Retinal pigment epithelial cell (primary cell): ENCODE measurements around the gene B3GALT2.
A peak's percentile ranks its signal among the peaks of the same experiment; 100 is the strongest.
"Not testable (repeated sequence)": the region's sequence is repeated elsewhere in the genome, so short reads cannot be mapped to it uniquely, and the experiment has no call there.

Source experiments
- DNase-seq: peaks from one replicate; pipeline ENCODE4 v3.0.0-alpha.2; 2010; ENCODE audit warnings: low read depth
- H3K4me3 ChIP-seq: 2 replicates; pipeline ENCODE4 v1.5.1; 2011; ENCODE audit warnings: mild to moderate bottlenecking, low read length, control low read depth, moderate library complexity
- CTCF ChIP-seq: conservative IDR thresholded peaks from 2 replicates; pipeline ENCODE4 v1.5.1; 2011; ENCODE audit warnings: low read depth, low read length, control low read depth, inconsistent platforms

The B3GALT2 gene

GRCh38 chr1:193192586-193192985 is 6.2 kb upstream of the B3GALT2 start:
- DNase-seq: no peak
- no peak for TF ChIP-seq CTCF
- H3K4me3 ChIP-seq: no peak overlapping the region

- TF ChIP-seq CTCF: peak; percentile 31
- no peak for DNase-seq
- no peak overlapping the region for H3K4me3 ChIP-seq
Measured at GRCh38 chr1:193190096-193190744, 3.8 kb upstream of the B3GALT2 start.

- no peak for TF ChIP-seq CTCF
- H3K4me3 ChIP-seq: no peak overlapping the region
- DNase-seq: no peak
Measured at GRCh38 chr1:193189442-193190095, 3.2 kb upstream of the B3GALT2 start.

GRCh38 chr1:193188915-193189314 is 2.5 kb upstream of the B3GALT2 start:
- H3K4me3 ChIP-seq, DNase-seq: not testable (repeated sequence)

DNA sequence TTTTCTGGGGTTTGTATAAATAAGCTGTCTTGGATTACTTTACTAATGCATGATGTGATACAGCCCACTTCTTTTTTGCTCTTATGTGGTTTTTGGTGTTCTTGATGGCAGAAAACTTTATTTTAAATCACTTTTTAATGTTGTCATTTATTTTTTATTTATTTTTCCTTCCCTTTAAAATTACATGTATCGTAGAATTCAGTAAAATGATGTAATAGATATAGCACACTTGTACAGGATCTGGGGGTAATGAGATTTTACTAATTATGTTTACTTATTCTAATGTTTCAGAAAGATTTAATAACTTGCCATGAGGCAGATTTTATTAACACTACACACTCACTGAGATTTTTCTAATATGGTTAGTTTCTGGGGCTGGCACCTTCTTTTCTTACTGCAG is 701 bp upstream of the B3GALT2 start:
- DNase-seq: no peak
- H3K4me3 ChIP-seq: no peak overlapping the region
- TF ChIP-seq CTCF: no peak

GRCh38 chr1:193185211-193185610 is 1.2 kb downstream of the B3GALT2 start:
- DNase-seq: no peak
- no peak for TF ChIP-seq CTCF
- H3K4me3 ChIP-seq: no peak overlapping the region

- no peak overlapping the region for H3K4me3 ChIP-seq
- no peak for DNase-seq
- TF ChIP-seq CTCF: no peak
Measured at GRCh38 chr1:193184776-193185175, 1.6 kb downstream of the B3GALT2 start.
